ENCODE results near the gene AFAP1. TPM values are rescaled to one million over a fixed set of nuclear protein-coding genes. Genes with fewer than 3 reads are reported as not detected.

AFAP1 gene
- total RNA-seq, 4 donors from 2014 or later: 8.3 to 27.1 (median 11.1) TPM

- TF ChIP-seq EP300 (IDR thresholded peaks at IDR 0.05): no peak
- TF ChIP-seq POLR2AphosphoS5 (IDR thresholded peaks at IDR 0.05): no peak
- TF ChIP-seq POLR2A (IDR thresholded peaks at IDR 0.05): no peak
- peaks cover 38% of the 10 kb centered on the region for H3K36me3 ChIP-seq
- no peaks in the 10 kb centered on the region for H3K9me3 ChIP-seq
- H3K27me3 ChIP-seq: no peaks in the 10 kb centered on the region
- no peak overlapping the region for H3K4me3 ChIP-seq
- DNase-seq (ENCODE audit: low spot score in 2 of 2): peak; percentile 26 to 65
- no peak overlapping the region for H3K27ac ChIP-seq
- WGBS: 94% methylated on average over 10 of the region's 10 CpGs
- peaks cover 9% of the 10 kb centered on the region for H3K4me1 ChIP-seq
Observed at GRCh38 chr4:7801001-7801400, 138.7 kb downstream of the AFAP1 start.

- Histone ChIP-seq H3K9me3 (no peaks in the 10 kb centered on the region), H3K4me3 (no peak overlapping the region), H3K4me1 (peaks cover 5% of the 10 kb centered on the region), H3K27ac (no peak overlapping the region), H3K27me3 (no peaks in the 10 kb centered on the region), H3K36me3 (peaks cover 38% of the 10 kb centered on the region)
- DNase-seq (ENCODE audit: low spot score in 2 of 2): peak; percentile 56 to 59
- TF ChIP-seq CTCF (IDR thresholded peaks at IDR 0.05) (no peak), POLR2A (IDR thresholded peaks at IDR 0.05) (no peak), EP300 (IDR thresholded peaks at IDR 0.05) (no peak), POLR2AphosphoS5 (IDR thresholded peaks at IDR 0.05) (no peak)
- 93% methylated on average over 22 of the region's 22 CpGs for WGBS
Observed at GRCh38 chr4:7800410-7800809, 139.3 kb downstream of the AFAP1 start.

- DNase-seq (ENCODE audit: low spot score in 2 of 2): peak in 1 of 2 donors; percentile 11
- Histone ChIP-seq H3K4me3 (no peak overlapping the region), H3K9me3 (no peaks in the 10 kb centered on the region), H3K27me3 (no peaks in the 10 kb centered on the region), H3K4me1 (peaks cover 2% of the 10 kb centered on the region), H3K36me3 (peaks cover 38% of the 10 kb centered on the region), H3K27ac (no peak overlapping the region)
- WGBS: 89% methylated on average over 5 of the region's 5 CpGs
- TF ChIP-seq EP300 (IDR thresholded peaks at IDR 0.05) (no peak), POLR2AphosphoS5 (IDR thresholded peaks at IDR 0.05) (no peak), CTCF (IDR thresholded peaks at IDR 0.05) (no peak)
Observed at GRCh38 chr4:7799736-7800135, 139.9 kb downstream of the AFAP1 start.

GRCh38 chr4:7799306-7799705 lies 140.4 kb downstream of the AFAP1 start:
- H3K27me3 ChIP-seq: no peaks in the 10 kb centered on the region
- TF ChIP-seq CTCF (IDR thresholded peaks at IDR 0.05): no peak
- TF ChIP-seq POLR2A (IDR thresholded peaks at IDR 0.05): no peak
- TF ChIP-seq EP300 (IDR thresholded peaks at IDR 0.05): no peak
- no peak for TF ChIP-seq POLR2AphosphoS5 (IDR thresholded peaks at IDR 0.05)
- H3K4me3 ChIP-seq: no peak overlapping the region
- peak; percentile 16 to 67 for DNase-seq (ENCODE audit: low spot score in 2 of 2)
- no peak overlapping the region for H3K27ac ChIP-seq
- H3K4me1 ChIP-seq: peaks cover under 1% of the 10 kb centered on the region
- WGBS: 98% methylated on average over 11 of the region's 11 CpGs
- peaks cover 38% of the 10 kb centered on the region for H3K36me3 ChIP-seq
- no peaks in the 10 kb centered on the region for H3K9me3 ChIP-seq

- Histone ChIP-seq H3K36me3 (peaks cover 44% of the 10 kb centered on the region), H3K4me3 (no peak overlapping the region)
- 88% methylated on average over 14 of the region's 18 CpGs for WGBS
Observed at GRCh38 chr4:7798178-7798995, 141.3 kb downstream of the AFAP1 start.

More at GRCh38 chr4:7798178-7798995, 141.3 kb downstream of the AFAP1 start:
- H3K27ac ChIP-seq: no peak overlapping the region
- peak; percentile 26 to 41 for DNase-seq (ENCODE audit: low spot score in 2 of 2)
- H3K27me3 ChIP-seq: no peaks in the 10 kb centered on the region
- H3K9me3 ChIP-seq: no peaks in the 10 kb centered on the region
- H3K4me1 ChIP-seq: no peaks in the 10 kb centered on the region
- TF ChIP-seq POLR2A (IDR thresholded peaks at IDR 0.05) (no peak), EP300 (IDR thresholded peaks at IDR 0.05) (no peak), POLR2AphosphoS5 (IDR thresholded peaks at IDR 0.05) (no peak), CTCF (IDR thresholded peaks at IDR 0.05) (no peak)
